Measurements from ENCODE around the gene PRDM1.

Gene PRDM1

GRCh38 chr6:106094964-106095335 is 8.8 kb downstream of the PRDM1 start:
- FAIRE-seq (no peak), DNase-seq (ENCODE audit: insufficient read length, low spot score) (no peak)

- no peak for FAIRE-seq
- no peak for DNase-seq (ENCODE audit: insufficient read length, low spot score)
These were observed 11.5 kb downstream of the PRDM1 start for GRCh38 chr6:106097411-106098231.

DNA sequence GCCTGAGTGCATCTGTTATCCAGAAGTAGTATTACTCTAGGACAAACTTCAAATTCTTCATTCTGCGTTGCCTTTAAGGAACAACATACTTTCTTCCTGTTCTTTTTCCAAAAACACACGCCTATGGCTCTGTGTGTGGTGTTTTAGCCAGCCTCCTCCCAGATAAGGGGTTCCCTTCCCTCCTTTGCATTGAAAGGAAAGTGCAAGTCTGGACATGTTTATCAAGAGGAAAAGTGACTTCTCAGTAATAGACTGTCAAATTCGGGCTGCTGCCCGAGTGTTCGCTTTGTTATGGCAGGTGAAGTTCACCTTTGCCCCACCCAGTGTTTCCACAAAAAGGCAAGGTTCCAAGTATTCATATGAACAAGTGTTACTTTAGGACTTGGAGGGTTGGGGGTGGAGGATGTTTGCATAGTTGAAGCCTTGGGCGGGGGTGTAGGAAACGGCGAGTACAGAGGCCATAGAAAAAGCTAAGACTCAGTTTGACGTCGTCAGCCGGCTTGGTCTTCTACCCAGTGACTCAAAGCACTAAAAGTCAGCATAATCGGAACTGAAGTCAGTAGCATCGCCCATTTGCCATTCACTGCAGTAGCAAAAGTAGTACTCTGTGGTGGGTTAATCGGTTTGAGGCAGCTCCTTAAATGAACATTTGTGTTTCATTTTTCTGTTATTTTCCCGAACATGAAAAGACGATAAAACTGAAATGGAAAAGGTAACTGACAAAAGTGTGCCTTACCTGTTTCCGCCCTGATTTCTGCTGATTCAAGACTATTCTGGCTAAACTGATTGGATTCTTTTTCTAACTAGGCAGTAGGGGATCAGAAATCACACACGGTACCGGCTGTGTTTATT is 12.5 kb downstream of the PRDM1 start:
- DNase-seq (ENCODE audit: insufficient read length, low spot score) (no peak), FAIRE-seq (no peak)

DNA sequence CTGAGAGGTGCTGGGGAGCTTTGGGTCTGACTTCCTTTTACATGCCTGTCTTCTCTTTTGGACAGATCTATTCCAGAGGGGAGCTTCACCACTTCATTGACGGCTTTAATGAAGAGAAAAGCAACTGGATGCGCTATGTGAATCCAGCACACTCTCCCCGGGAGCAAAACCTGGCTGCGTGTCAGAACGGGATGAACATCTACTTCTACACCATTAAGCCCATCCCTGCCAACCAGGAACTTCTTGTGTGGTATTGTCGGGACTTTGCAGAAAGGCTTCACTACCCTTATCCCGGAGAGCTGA is 13.1 kb downstream of the PRDM1 start:
- FAIRE-seq: no peak
- no peak for DNase-seq (ENCODE audit: insufficient read length, low spot score)

DNA sequence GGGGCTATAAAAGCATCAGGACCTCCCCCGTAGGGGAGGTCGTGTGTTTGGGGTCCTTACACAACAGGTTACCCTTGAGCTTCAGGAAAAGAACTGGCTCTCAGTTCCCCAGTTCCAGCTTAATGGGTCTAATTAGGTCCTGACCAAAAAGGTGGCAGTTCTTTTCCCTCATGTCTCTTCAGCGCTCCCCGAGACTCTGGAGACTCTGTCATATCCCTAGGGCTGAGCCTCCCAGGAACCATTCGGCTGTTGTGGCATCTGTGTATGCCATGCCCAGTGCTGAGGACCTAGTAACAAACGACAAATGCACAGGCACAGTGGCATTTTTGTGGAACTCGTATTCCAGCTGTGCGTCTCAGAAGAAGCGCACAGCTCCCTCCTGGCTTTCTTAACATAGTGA is 14.6 kb downstream of the PRDM1 start:
- no peak for DNase-seq (ENCODE audit: insufficient read length, low spot score)
- FAIRE-seq: no peak

DNA sequence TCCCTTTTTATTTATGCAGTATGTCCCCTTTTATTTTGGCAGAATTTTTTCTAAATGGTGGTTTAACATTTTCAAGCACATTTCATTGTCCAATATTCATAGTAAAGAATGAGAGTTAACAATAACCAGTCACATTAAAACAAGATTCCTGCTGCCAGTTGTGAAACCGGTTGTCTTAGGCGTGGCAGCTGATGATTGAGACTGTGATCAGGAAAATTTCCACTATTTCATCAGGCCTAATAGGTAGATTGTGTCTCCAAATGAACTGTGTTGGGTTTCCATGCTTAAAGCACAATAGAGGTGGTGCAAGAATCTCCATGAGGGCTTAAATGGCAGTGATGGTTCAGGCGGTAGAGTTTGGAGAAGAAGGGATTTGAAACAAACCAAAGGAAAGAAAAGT is 15.3 kb downstream of the PRDM1 start:
- DNase-seq (ENCODE audit: insufficient read length, low spot score) (no peak), FAIRE-seq (no peak)

GRCh38 chr6:106102034-106102433 is 15.9 kb downstream of the PRDM1 start:
- FAIRE-seq: no peak
- no peak for DNase-seq (ENCODE audit: insufficient read length, low spot score)

DNA sequence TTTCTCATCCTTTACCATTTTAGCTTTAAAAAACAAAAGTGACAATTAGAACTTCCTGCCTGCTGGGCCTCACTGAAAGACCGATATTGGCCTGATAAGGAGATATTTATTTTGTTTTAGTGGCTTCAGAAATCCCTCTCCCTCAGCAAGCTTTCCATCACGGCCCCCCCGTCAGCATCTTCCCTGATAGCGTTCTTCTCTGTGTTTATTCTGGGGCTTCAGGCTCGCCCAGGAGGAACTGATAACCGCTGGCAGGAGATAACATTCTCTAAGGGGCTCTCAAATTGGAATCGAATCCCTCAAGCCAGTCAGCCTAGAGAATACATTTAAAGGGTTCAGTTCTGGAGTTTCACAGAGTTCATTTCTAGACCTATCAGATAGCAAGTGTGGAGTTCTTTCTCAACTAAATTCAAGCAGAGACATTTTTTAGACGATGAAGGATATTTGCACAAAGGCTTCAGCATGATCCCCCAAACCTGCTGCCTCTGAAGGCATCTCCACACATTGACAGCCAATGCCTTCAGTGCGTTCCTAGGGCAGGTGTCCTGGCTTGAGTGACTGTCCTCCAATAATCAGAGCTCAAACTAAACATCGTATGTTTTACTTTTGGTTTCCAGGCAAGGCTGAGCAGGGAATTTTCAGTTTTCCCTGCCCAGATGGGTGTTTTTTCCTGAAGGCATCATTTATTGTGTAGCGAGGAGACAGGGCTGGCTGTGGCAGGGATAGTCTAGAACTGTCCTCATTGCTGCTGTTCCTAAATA is 17.0 kb downstream of the PRDM1 start:
- DNase-seq (ENCODE audit: insufficient read length, low spot score) (no peak), FAIRE-seq (no peak)

GRCh38 chr6:106103728-106104109 is 17.6 kb downstream of the PRDM1 start:
- no peak for FAIRE-seq

DNA sequence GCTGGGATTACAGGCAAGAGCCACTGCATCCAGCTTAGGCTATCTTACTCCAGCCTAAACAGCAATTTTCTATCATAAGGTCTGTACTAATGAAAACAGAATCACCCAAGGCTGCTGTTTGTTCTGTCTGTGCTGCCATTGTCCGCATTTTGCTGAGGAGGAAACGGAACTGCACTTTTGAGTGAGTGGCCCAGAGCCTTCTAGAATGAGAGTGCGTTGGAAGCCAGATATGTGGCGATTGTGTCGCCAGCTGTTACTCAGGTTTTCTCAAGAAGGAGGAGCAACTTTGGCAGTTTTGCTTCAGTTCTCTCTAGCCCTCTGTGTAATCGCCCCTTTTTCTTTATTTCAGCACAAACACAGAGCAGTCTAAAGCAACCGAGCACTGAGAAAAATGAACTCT is 18.3 kb downstream of the PRDM1 start:
- FAIRE-seq: no peak
- DNase-seq (ENCODE audit: insufficient read length, low spot score): no peak

More at GRCh38 chr6:106103728-106104109, 17.6 kb downstream of the PRDM1 start:
- DNase-seq (ENCODE audit: insufficient read length, low spot score): no peak

DNA sequence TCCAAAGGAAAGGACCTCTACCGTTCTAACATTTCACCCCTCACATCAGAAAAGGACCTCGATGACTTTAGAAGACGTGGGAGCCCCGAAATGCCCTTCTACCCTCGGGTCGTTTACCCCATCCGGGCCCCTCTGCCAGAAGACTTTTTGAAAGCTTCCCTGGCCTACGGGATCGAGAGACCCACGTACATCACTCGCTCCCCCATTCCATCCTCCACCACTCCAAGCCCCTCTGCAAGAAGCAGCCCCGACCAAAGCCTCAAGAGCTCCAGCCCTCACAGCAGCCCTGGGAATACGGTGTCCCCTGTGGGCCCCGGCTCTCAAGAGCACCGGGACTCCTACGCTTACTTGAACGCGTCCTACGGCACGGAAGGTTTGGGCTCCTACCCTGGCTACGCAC is 18.8 kb downstream of the PRDM1 start:
- DNase-seq (ENCODE audit: insufficient read length, low spot score): no peak
- no peak for FAIRE-seq

DNA sequence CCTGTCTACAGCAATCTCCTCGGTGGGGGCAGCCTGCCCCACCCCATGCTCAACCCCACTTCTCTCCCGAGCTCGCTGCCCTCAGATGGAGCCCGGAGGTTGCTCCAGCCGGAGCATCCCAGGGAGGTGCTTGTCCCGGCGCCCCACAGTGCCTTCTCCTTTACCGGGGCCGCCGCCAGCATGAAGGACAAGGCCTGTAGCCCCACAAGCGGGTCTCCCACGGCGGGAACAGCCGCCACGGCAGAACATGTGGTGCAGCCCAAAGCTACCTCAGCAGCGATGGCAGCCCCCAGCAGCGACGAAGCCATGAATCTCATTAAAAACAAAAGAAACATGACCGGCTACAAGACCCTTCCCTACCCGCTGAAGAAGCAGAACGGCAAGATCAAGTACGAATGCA is 19.4 kb downstream of the PRDM1 start:
- DNase-seq (ENCODE audit: insufficient read length, low spot score): no peak
- no peak for FAIRE-seq

DNA sequence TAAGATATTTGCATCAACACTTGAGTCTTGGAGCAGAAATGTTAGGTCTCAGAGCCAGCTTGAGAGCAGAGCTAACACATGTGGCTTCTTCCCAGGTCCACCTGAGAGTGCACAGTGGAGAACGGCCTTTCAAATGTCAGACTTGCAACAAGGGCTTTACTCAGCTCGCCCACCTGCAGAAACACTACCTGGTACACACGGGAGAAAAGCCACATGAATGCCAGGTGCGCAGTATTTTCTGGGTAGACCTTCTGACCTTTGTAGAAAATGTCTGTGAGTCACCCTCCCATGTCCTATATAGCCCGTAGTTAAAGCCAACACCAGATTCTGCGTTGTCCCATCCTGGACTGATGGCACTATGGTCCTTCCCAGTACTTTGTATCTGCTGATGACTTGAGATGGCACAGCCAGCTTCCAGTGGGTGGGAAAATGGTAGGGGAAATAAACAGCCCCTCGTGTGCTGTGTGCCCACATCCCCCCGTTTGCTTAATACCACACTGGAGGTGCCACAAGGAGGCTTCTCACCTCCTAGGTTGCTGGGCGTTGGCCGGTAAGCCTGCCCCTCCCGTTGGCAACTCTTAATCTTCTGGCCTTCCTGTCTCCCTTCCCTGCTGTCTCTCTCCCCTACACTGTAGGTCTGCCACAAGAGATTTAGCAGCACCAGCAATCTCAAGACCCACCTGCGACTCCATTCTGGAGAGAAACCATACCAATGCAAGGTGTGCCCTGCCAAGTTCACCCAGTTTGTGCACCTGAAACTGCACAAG is 20.3 kb downstream of the PRDM1 start:
- FAIRE-seq (no peak), DNase-seq (ENCODE audit: insufficient read length, low spot score) (no peak)

DNA sequence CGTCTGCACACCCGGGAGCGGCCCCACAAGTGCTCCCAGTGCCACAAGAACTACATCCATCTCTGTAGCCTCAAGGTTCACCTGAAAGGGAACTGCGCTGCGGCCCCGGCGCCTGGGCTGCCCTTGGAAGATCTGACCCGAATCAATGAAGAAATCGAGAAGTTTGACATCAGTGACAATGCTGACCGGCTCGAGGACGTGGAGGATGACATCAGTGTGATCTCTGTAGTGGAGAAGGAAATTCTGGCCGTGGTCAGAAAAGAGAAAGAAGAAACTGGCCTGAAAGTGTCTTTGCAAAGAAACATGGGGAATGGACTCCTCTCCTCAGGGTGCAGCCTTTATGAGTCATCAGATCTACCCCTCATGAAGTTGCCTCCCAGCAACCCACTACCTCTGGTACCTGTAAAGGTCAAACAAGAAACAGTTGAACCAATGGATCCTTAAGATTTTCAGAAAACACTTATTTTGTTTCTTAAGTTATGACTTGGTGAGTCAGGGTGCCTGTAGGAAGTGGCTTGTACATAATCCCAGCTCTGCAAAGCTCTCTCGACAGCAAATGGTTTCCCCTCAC is 21.0 kb downstream of the PRDM1 start:
- FAIRE-seq (no peak), DNase-seq (ENCODE audit: insufficient read length, low spot score) (no peak)

DNA sequence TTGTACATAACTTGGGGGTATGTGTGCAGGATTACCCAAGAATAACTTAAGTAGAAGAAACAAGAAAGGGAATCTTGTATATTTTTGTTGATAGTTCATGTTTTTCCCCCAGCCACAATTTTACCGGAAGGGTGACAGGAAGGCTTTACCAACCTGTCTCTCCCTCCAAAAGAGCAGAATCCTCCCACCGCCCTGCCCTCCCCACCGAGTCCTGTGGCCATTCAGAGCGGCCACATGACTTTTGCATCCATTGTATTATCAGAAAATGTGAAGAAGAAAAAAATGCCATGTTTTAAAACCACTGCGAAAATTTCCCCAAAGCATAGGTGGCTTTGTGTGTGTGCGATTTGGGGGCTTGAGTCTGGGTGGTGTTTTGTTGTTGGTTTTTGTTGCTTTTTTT is 22.0 kb downstream of the PRDM1 start:
- no peak for DNase-seq (ENCODE audit: insufficient read length, low spot score)
- FAIRE-seq: no peak

DNA sequence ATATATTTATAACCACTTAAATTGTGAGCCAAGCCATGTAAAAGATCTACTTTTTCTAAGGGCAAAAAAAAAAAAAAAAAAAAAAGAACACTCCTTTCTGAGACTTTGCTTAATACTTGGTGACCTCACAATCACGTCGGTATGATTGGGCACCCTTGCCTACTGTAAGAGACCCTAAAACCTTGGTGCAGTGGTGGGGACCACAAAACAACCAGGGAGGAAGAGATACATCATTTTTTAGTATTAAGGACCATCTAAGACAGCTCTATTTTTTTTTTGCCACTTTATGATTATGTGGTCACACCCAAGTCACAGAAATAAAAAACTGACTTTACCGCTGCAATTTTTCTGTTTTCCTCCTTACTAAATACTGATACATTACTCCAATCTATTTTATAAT is 22.9 kb downstream of the PRDM1 start:
- no peak for DNase-seq (ENCODE audit: insufficient read length, low spot score)
- no peak for FAIRE-seq

- no peak for DNase-seq (ENCODE audit: insufficient read length, low spot score)
- FAIRE-seq: no peak
These were observed 24.2 kb downstream of the PRDM1 start for GRCh38 chr6:106110164-106110826.

GRCh38 chr6:106112433-106112832 is 26.3 kb downstream of the PRDM1 start:
- FAIRE-seq (no peak), DNase-seq (ENCODE audit: insufficient read length, low spot score) (no peak)

- FAIRE-seq: no peak
- DNase-seq (ENCODE audit: insufficient read length, low spot score): no peak
These were observed 27.3 kb downstream of the PRDM1 start for GRCh38 chr6:106113256-106113959.

Measured in HTR-8/SVneo (cell line).